ENCODE data around the gene TSHZ2.
"Not testable (repeated sequence)": the region's sequence is repeated elsewhere in the genome, so short reads cannot be mapped to it uniquely, and the experiment has no call there.

TSHZ2 gene

GRCh38 chr20:53071833-53072232 is 99.7 kb downstream of the TSHZ2 start:
- no peak for DNase-seq

GRCh38 chr20:53072923-53073579 is 100.9 kb downstream of the TSHZ2 start:
- DNase-seq = no peak

- DNase-seq = no peak
Measured at GRCh38 chr20:53073636-53074415, 101.7 kb downstream of the TSHZ2 start.

GRCh38 chr20:53074811-53075314 is 102.7 kb downstream of the TSHZ2 start:
- DNase-seq = no peak

GRCh38 chr20:53076668-53077067 is 104.5 kb downstream of the TSHZ2 start:
- no peak for DNase-seq

GRCh38 chr20:53077373-53078205 is 105.4 kb downstream of the TSHZ2 start:
- no peak for DNase-seq

- no peak for DNase-seq
Measured at GRCh38 chr20:53078761-53079160, 106.6 kb downstream of the TSHZ2 start.

- no peak for DNase-seq
Measured at GRCh38 chr20:53079261-53079691, 107.1 kb downstream of the TSHZ2 start.

GRCh38 chr20:53079828-53080686 is 107.9 kb downstream of the TSHZ2 start:
- no peak for DNase-seq

GRCh38 chr20:53080687-53080962 is 108.5 kb downstream of the TSHZ2 start:
- DNase-seq = no peak

- DNase-seq = no peak
Measured at GRCh38 chr20:53080969-53081871, 109.1 kb downstream of the TSHZ2 start.

- no peak for DNase-seq
Measured at GRCh38 chr20:53081916-53082863, 110.0 kb downstream of the TSHZ2 start.

GRCh38 chr20:53083411-53083810 is 111.3 kb downstream of the TSHZ2 start:
- no peak for DNase-seq

GRCh38 chr20:53084408-53084997 is 112.3 kb downstream of the TSHZ2 start:
- no peak for DNase-seq

GRCh38 chr20:53085720-53086119 is 113.6 kb downstream of the TSHZ2 start:
- DNase-seq = no peak

- no peak for DNase-seq
Measured at GRCh38 chr20:53087037-53087777, 115.0 kb downstream of the TSHZ2 start.

GRCh38 chr20:53088786-53089185 is 116.6 kb downstream of the TSHZ2 start:
- DNase-seq = no peak

GRCh38 chr20:53089851-53090250 is 117.7 kb downstream of the TSHZ2 start:
- not testable (repeated sequence) for DNase-seq

- no peak for DNase-seq
Measured at GRCh38 chr20:53091789-53092188, 119.6 kb downstream of the TSHZ2 start.
